Esophagus (tissue), 2 donors: Measurements from ENCODE around the gene METAP1. TPM values are rescaled to one million over a fixed set of nuclear protein-coding genes. Genes with fewer than 3 reads are reported as not detected.
"Not testable (repeated sequence)": the region's sequence is repeated elsewhere in the genome, so short reads cannot be mapped to it uniquely, and the experiment has no call there.

Experiments
- H3K27ac ChIP-seq, 2 donors: one replicate each; pipeline ENCODE4 v1.5.1; 2013; ENCODE audit warnings: low read depth in 2 of 2, mild to moderate bottlenecking in 2 of 2, inconsistent platforms in 1 of 2, low read length in 1 of 2, moderate library complexity in 1 of 2
- H3K27me3 ChIP-seq, 2 donors: one replicate each; pipeline ENCODE4 v1.6.1; 2013; ENCODE audit warnings: low read length in 2 of 2, control low read depth in 1 of 2, mild to moderate bottlenecking in 1 of 2; ENCODE audit not compliant: insufficient read depth in 2 of 2, control insufficient read depth in 1 of 2
- H3K36me3 ChIP-seq, 2 donors: one replicate each; pipeline ENCODE4 v1.6.1; 2013; ENCODE audit warnings: low read length in 1 of 2; ENCODE audit not compliant: control insufficient read depth in 2 of 2, insufficient read depth in 2 of 2
- H3K4me1 ChIP-seq, 2 donors: one replicate each; pipeline ENCODE4 v1.6.1; 2013; ENCODE audit warnings: low read length in 1 of 2; ENCODE audit not compliant: control insufficient read depth in 2 of 2, insufficient read depth in 2 of 2
- H3K4me3 ChIP-seq, 2 donors: one replicate each; pipeline ENCODE4 v1.5.1; 2013; ENCODE audit warnings: low read length in 2 of 2, mild to moderate bottlenecking in 2 of 2, low read depth in 1 of 2, moderate library complexity in 1 of 2
- H3K9me3 ChIP-seq, 2 donors: one replicate each; pipeline ENCODE4 v1.6.1; 2013; ENCODE audit warnings: mild to moderate bottlenecking in 2 of 2, low read depth in 1 of 2, low read length in 1 of 2, moderate library complexity in 1 of 2; ENCODE audit not compliant: control insufficient read depth in 2 of 2, insufficient read depth in 1 of 2
- WGBS, 2 donors: extraction: QIAGEN DNeasy Blood & Tissue Kit; methylation state at CpG; one replicate each; pipeline ENCODE4 v1.1.7; 2013; 5-methylcytosine and 5-hydroxymethylcytosine counted together
- polyA plus RNA-seq, 2 donors: library from polyadenylated mRNA; stranded (reverse); fragments of 200-250 nt; gene quantifications; one replicate each; pipeline ENCODE4 v1.2.3, GENCODE V29; 2013
- donor health status: healthy with polysubstance abuse.
- donor health status: Bipolar disorder and iron deficiency.

Gene METAP1
- polyA plus RNA-seq, 2 donors = 47.7 to 48.6 TPM

GRCh38 chr4:99038213-99038612 is 42.7 kb downstream of the METAP1 start:
- H3K4me1 ChIP-seq = no peaks in the 10 kb centered on the region
- no peak overlapping the region for H3K4me3 ChIP-seq
- H3K27me3 ChIP-seq = no peaks in the 10 kb centered on the region
- H3K36me3 ChIP-seq = no peaks in the 10 kb centered on the region
- no peaks in the 10 kb centered on the region for H3K9me3 ChIP-seq
- no peak overlapping the region for H3K27ac ChIP-seq
- 98 to 100% methylated on average over 1 of the region's 1 CpG for WGBS, 2 donors

GRCh38 chr4:99043346-99043745 is 47.8 kb downstream of the METAP1 start:
- H3K27ac ChIP-seq = no peak overlapping the region
- WGBS, 2 donors = 59 to 70% methylated on average over 2 of the region's 2 CpGs
- H3K36me3 ChIP-seq = peaks cover 0 to 3% of the 10 kb centered on the region in 2 donors
- no peaks in the 10 kb centered on the region for H3K4me1 ChIP-seq
- no peaks in the 10 kb centered on the region for H3K9me3 ChIP-seq
- no peaks in the 10 kb centered on the region for H3K27me3 ChIP-seq
- H3K4me3 ChIP-seq = no peak overlapping the region

GRCh38 chr4:99047710-99048109 is 52.2 kb downstream of the METAP1 start:
- WGBS, 2 donors = 91 to 94% methylated on average over 2 of the region's 2 CpGs
- H3K9me3 ChIP-seq = no peaks in the 10 kb centered on the region
- no peaks in the 10 kb centered on the region for H3K27me3 ChIP-seq
- H3K4me1 ChIP-seq = no peaks in the 10 kb centered on the region
- H3K27ac ChIP-seq = no peak overlapping the region
- H3K36me3 ChIP-seq = peaks cover 0 to 10% of the 10 kb centered on the region in 2 donors
- no peak overlapping the region for H3K4me3 ChIP-seq

- Histone ChIP-seq H3K27ac (no peak overlapping the region), H3K36me3 (peaks cover 0 to 9% of the 10 kb centered on the region in 2 donors), H3K27me3 (no peaks in the 10 kb centered on the region), H3K9me3 (no peaks in the 10 kb centered on the region), H3K4me1 (no peaks in the 10 kb centered on the region), H3K4me3 (no peak overlapping the region)
These were observed 57.4 kb downstream of the METAP1 start for GRCh38 chr4:99052902-99053301.

- Histone ChIP-seq H3K4me1 (no peaks in the 10 kb centered on the region), H3K27ac (no peak overlapping the region), H3K4me3 (no peak overlapping the region), H3K27me3 (no peaks in the 10 kb centered on the region), H3K36me3 (peaks cover 2 to 16% of the 10 kb centered on the region in 2 donors), H3K9me3 (no peaks in the 10 kb centered on the region)
- WGBS, 2 donors = 84 to 90% methylated on average over 3 of the region's 3 CpGs
These were observed 59.0 kb downstream of the METAP1 start for GRCh38 chr4:99054428-99054994.

- H3K4me3 ChIP-seq = no peak overlapping the region
- 88 to 93% methylated on average over 2 of the region's 2 CpGs for WGBS, 2 donors
- H3K27me3 ChIP-seq = no peaks in the 10 kb centered on the region
- no peak overlapping the region for H3K27ac ChIP-seq
- H3K4me1 ChIP-seq = no peaks in the 10 kb centered on the region
- no peaks in the 10 kb centered on the region for H3K9me3 ChIP-seq
- H3K36me3 ChIP-seq = peaks cover 2 to 14% of the 10 kb centered on the region in 2 donors
These were observed 62.7 kb downstream of the METAP1 start for GRCh38 chr4:99058228-99058627.

GRCh38 chr4:99059550-99059949 is 64.0 kb downstream of the METAP1 start:
- no peaks in the 10 kb centered on the region for H3K27me3 ChIP-seq
- peaks cover 2 to 14% of the 10 kb centered on the region in 2 donors for H3K36me3 ChIP-seq
- H3K4me3 ChIP-seq = no peak overlapping the region
- H3K4me1 ChIP-seq = no peaks in the 10 kb centered on the region
- no peaks in the 10 kb centered on the region for H3K9me3 ChIP-seq
- no peak overlapping the region for H3K27ac ChIP-seq
- WGBS, 2 donors = 96 to 98% methylated on average over 1 of the region's 1 CpG

- Histone ChIP-seq H3K4me3 (no peak overlapping the region), H3K4me1 (no peaks in the 10 kb centered on the region), H3K9me3 (no peaks in the 10 kb centered on the region), H3K27me3 (no peaks in the 10 kb centered on the region), H3K27ac (no peak overlapping the region), H3K36me3 (peaks cover 2 to 14% of the 10 kb centered on the region in 2 donors)
- WGBS, 2 donors = 88 to 94% methylated on average over 8 of the region's 8 CpGs
These were observed 65.7 kb downstream of the METAP1 start for GRCh38 chr4:99061048-99061700.

GRCh38 chr4:99062120-99062519 is 66.6 kb downstream of the METAP1 start:
- Histone ChIP-seq H3K4me1 (no peaks in the 10 kb centered on the region), H3K27ac (no peak overlapping the region), H3K36me3 (peaks cover 2 to 14% of the 10 kb centered on the region in 2 donors), H3K9me3 (no peaks in the 10 kb centered on the region), H3K27me3 (no peaks in the 10 kb centered on the region), H3K4me3 (no peak overlapping the region)
- WGBS, 2 donors = 68 to 76% methylated on average over 4 of the region's 4 CpGs

- H3K27me3 ChIP-seq, H3K4me1 ChIP-seq, H3K36me3 ChIP-seq, H3K9me3 ChIP-seq, H3K27ac ChIP-seq, H3K4me3 ChIP-seq: not testable (repeated sequence)
- 99 to 100% methylated on average over 1 to 2 of the region's 2 CpGs for WGBS, 2 donors
These were observed 70.0 kb downstream of the METAP1 start for GRCh38 chr4:99065521-99065920.
